Left lung (tissue), 10 donors: Measurements from ENCODE around the gene GPD2. TPM values are rescaled to one million over a fixed set of nuclear protein-coding genes. Genes with fewer than 3 reads are reported as not detected.

ENCODE experiments used
- ATAC-seq: fragments of 200-7000 bp; cut with Tn5 transposase; one replicate; pipeline ENCODE4 v1.9.1; 2020; ENCODE audit warnings: moderate library complexity
- DNase-seq, 4 donors: peaks; one replicate each; pipeline ENCODE4 v3.0.0-alpha.2; 2013 to 2020
- H3K27ac ChIP-seq, 2 donors: fragments of 200-600 bp; sonication (generic) in 1 of 2; one replicate each; pipeline versions ENCODE4 v1.5.0 to v1.8.0; 2020 to 2021
- H3K27me3 ChIP-seq, 2 donors: fragments of 200-600 bp; sonication (generic) in 1 of 2; one replicate each; pipeline versions ENCODE4 v1.5.0 to v1.8.0; 2020 to 2021
- H3K36me3 ChIP-seq, 2 donors: fragments of 200-600 bp; sonication (generic) in 1 of 2; one replicate each; pipeline versions ENCODE4 v1.5.0 to v1.8.0; 2020 to 2021
- H3K4me1 ChIP-seq, 2 donors: fragments of 200-600 bp; one replicate each; pipeline ENCODE4 v1.8.0; 2021
- H3K4me3 ChIP-seq, 2 donors: fragments of 200-600 bp; sonication (generic) in 1 of 2; one replicate each; pipeline versions ENCODE4 v1.5.0 to v1.8.0; 2020 to 2021; ENCODE audit warnings: mild to moderate bottlenecking in 1 of 2
- H3K9me3 ChIP-seq, 2 donors: fragments of 200-600 bp; sonication (generic) in 1 of 2; one replicate each; pipeline versions ENCODE4 v1.5.0 to v1.8.0; 2020 to 2021
- CTCF ChIP-seq, 2 donors: fragments of 200-600 bp; sonication (generic) in 1 of 2; IDR thresholded peaks; one replicate each; pipeline versions ENCODE4 v1.5.0 to v1.8.0; 2021; ENCODE audit warnings: antibody characterized with exemption in 2 of 2
- intact Hi-C, 2 donors: fragments of 100-400 bp; cut with DNase I; formaldehyde crosslinking; loops; one replicate each; pipeline versions ENCODE4 v1.11.2 to v1.14.2; 2022
- polyA plus RNA-seq, 6 donors: library from polyadenylated mRNA; unstranded; fragments of 120-200 nt; gene quantifications; one replicate each; pipeline ENCODE4 v1.2.1, GENCODE V29; 2013; ENCODE audit not compliant: insufficient read length in 6 of 6
- total RNA-seq, 2 donors: library from RNA; stranded (reverse); fragmentation: NEBNext Ultra II Directional; extraction: Animal tissue kit (Norgen Biotek cat#: 25700); gene quantifications; one replicate each; pipeline ENCODE4 v1.2.1, GENCODE V29; 2021
- donor health status: DM: no; HTN: yes; CAD: no.
- donor health status: DM: no; HTN: no; CAD: no.

The GPD2 gene
- total and polyA plus RNA-seq, 8 donors, result 23.7 to 44.3 (median 26.8) TPM

DNA sequence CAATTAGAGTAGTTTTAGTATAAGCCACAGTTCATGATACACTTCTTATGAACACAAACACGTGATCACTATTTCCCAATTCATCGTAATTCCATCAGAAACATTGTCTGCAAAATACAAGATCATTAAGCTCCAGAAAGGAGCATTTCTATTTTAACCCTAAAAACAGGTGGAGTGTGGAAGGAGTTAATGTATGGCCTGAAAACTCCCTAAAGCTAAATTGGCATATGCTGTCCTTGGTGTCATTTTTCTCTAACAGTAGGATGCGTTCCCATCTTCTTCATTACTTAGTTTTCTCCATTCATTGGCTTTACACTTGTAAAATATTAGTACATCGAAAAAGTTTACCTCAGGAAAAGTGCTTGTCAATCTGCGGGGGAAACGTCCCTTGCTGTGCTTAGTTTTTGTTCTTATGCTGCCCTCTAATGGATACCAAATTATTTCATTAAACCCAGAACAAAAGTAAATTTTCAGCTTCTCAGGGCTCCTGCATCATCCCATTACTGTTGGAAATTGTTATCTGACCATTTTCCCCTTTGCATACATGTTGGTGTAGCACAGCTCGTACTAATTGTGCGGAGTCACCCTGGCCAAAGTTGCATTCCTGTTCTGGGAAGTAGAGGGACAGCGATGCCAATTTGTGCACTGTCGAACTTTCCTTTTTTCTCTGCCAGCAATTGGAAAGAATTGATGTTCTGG, 153.4 kb downstream of the GPD2 start:
- H3K27ac ChIP-seq, result no peak overlapping the region
- TF ChIP-seq CTCF (IDR thresholded peaks at IDR 0.05), result peak; percentile 12 to 17
- intact Hi-C loops, result loop anchor here in 1 of 2 donors (10.0 kb wide), 1 partner anchor 245 kb away; no protein-coding TSS in a partner anchor
- DNase-seq, result peak in 2 of 4 donors; percentile 19 to 46
- peaks cover 0 to 1% of the 10 kb centered on the region in 2 donors for H3K36me3 ChIP-seq
- ATAC-seq, result peak; percentile 79
- no peaks in the 10 kb centered on the region for H3K27me3 ChIP-seq
- H3K4me1 ChIP-seq, result peaks cover 0 to 5% of the 10 kb centered on the region in 2 donors
- H3K4me3 ChIP-seq, result no peak overlapping the region
- H3K9me3 ChIP-seq, result no peaks in the 10 kb centered on the region

DNA sequence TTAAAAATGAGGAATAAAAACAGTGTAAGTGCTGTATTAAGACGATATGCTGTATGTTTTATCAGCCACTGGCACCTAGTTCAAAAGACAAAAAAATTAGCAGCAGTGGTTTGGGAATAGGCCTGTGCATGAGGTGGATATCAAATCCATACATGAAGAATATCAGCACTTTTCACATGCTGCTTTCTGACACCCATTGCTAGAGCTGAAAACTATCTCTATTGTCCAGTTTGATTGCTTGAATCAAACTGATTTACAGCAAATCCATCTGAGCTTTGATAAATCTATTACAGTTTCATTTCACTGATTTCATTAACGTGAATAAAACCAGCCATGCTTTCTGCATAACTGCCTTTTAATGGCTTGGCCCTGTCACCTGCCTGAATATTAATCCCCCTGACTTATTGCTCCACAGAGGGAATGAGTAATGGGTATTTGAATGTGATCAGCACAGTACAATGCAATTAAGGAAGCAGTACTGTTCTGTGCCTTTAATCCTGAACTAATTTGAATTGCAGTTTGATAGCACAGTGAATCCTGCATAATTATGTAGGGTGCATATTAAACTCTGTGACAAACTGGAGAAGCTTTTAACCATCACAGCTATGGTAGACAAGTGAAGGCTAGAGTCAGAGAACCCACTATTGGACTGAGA, 154.0 kb downstream of the GPD2 start:
- no peak overlapping the region for H3K27ac ChIP-seq
- no peaks in the 10 kb centered on the region for H3K9me3 ChIP-seq
- H3K27me3 ChIP-seq, result no peaks in the 10 kb centered on the region
- no peak for DNase-seq
- H3K4me3 ChIP-seq, result no peak overlapping the region
- H3K4me1 ChIP-seq, result peaks cover 0 to 5% of the 10 kb centered on the region in 2 donors
- intact Hi-C loops, result no loop called here
- no peaks in the 10 kb centered on the region for H3K36me3 ChIP-seq
- ATAC-seq, result no peak
- TF ChIP-seq CTCF (IDR thresholded peaks at IDR 0.05), result no peak

DNA sequence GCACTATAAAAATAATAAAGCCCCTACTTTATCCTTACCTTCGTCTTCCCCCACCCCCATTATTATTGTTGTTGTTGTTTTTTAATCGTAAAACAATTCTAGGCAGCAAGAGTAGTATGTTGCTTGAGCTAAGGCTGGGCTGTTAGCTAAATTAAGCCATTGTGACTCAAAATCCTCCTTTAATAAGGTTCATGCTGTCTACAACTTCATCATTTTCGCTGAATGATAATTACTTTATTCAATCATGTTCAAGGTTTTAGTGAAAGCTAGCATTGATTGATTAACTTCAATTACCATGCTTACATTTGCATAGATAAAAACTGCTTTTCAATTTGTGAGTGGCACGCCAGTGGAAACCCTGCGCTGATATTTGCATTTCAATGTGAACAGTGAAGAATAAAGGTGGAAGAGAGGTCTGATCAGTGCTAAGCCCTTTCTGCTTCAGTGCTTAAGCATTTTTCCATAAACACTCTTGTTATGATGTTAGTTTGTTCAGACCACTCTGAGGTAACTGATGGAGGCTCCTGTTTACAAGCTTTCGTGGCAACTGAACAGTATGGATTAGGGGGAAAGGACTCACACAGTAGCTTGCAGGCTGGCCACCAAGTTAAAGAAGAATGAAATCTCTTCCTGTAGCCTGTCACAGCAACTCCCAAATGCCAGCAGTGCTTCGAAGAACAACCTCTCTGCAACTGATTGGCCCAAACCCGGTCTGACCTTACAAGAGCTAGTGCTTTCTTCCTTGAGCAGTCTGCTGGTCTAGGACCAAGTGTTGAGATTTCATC, 156.8 kb downstream of the GPD2 start:
- intact Hi-C loops, result no loop called here
- Histone ChIP-seq H3K4me3 (no peak overlapping the region), H3K27ac (no peak overlapping the region), H3K36me3 (no peaks in the 10 kb centered on the region), H3K27me3 (no peaks in the 10 kb centered on the region), H3K9me3 (no peaks in the 10 kb centered on the region), H3K4me1 (peaks cover 0 to 5% of the 10 kb centered on the region in 2 donors)
- DNase-seq, result no peak
- no peak for ATAC-seq
- no peak for TF ChIP-seq CTCF (IDR thresholded peaks at IDR 0.05)

- peaks cover 0 to 5% of the 10 kb centered on the region in 2 donors for H3K4me1 ChIP-seq
- no peak overlapping the region for H3K4me3 ChIP-seq
- DNase-seq (no peak), ATAC-seq (no peak)
- no peaks in the 10 kb centered on the region for H3K36me3 ChIP-seq
- H3K27me3 ChIP-seq, result no peaks in the 10 kb centered on the region
- H3K27ac ChIP-seq, result no peak overlapping the region
- no peak for TF ChIP-seq CTCF (IDR thresholded peaks at IDR 0.05)
- intact Hi-C loops, result no loop called here
- no peaks in the 10 kb centered on the region for H3K9me3 ChIP-seq
Observed at GRCh38 chr2:156593594-156593921, 157.4 kb downstream of the GPD2 start.

GRCh38 chr2:156598563-156598962, 162.4 kb downstream of the GPD2 start:
- H3K4me3 ChIP-seq, result no peak overlapping the region
- no peak overlapping the region for H3K27ac ChIP-seq
- no peaks in the 10 kb centered on the region for H3K9me3 ChIP-seq
- TF ChIP-seq CTCF (IDR thresholded peaks at IDR 0.05), result no peak
- peak; percentile 23 for ATAC-seq
- no peaks in the 10 kb centered on the region for H3K4me1 ChIP-seq
- no peaks in the 10 kb centered on the region for H3K36me3 ChIP-seq
- no peaks in the 10 kb centered on the region for H3K27me3 ChIP-seq
- intact Hi-C loops, result no loop called here
- DNase-seq, result no peak
